Fibroblast of the conjunctiva (primary cell): Measurements from ENCODE around the gene INO80.
"Not testable (repeated sequence)": the region's sequence is repeated elsewhere in the genome, so short reads cannot be mapped to it uniquely, and the experiment has no call there.

ENCODE experiments used
- DNase-seq: peaks from one replicate; pipeline ENCODE4 v3.0.0-alpha.2; 2010; ENCODE audit warnings: low read depth

The INO80 gene, protein sequence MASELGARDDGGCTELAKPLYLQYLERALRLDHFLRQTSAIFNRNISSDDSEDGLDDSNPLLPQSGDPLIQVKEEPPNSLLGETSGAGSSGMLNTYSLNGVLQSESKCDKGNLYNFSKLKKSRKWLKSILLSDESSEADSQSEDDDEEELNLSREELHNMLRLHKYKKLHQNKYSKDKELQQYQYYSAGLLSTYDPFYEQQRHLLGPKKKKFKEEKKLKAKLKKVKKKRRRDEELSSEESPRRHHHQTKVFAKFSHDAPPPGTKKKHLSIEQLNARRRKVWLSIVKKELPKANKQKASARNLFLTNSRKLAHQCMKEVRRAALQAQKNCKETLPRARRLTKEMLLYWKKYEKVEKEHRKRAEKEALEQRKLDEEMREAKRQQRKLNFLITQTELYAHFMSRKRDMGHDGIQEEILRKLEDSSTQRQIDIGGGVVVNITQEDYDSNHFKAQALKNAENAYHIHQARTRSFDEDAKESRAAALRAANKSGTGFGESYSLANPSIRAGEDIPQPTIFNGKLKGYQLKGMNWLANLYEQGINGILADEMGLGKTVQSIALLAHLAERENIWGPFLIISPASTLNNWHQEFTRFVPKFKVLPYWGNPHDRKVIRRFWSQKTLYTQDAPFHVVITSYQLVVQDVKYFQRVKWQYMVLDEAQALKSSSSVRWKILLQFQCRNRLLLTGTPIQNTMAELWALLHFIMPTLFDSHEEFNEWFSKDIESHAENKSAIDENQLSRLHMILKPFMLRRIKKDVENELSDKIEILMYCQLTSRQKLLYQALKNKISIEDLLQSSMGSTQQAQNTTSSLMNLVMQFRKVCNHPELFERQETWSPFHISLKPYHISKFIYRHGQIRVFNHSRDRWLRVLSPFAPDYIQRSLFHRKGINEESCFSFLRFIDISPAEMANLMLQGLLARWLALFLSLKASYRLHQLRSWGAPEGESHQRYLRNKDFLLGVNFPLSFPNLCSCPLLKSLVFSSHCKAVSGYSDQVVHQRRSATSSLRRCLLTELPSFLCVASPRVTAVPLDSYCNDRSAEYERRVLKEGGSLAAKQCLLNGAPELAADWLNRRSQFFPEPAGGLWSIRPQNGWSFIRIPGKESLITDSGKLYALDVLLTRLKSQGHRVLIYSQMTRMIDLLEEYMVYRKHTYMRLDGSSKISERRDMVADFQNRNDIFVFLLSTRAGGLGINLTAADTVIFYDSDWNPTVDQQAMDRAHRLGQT (N-terminal part only)

DNA sequence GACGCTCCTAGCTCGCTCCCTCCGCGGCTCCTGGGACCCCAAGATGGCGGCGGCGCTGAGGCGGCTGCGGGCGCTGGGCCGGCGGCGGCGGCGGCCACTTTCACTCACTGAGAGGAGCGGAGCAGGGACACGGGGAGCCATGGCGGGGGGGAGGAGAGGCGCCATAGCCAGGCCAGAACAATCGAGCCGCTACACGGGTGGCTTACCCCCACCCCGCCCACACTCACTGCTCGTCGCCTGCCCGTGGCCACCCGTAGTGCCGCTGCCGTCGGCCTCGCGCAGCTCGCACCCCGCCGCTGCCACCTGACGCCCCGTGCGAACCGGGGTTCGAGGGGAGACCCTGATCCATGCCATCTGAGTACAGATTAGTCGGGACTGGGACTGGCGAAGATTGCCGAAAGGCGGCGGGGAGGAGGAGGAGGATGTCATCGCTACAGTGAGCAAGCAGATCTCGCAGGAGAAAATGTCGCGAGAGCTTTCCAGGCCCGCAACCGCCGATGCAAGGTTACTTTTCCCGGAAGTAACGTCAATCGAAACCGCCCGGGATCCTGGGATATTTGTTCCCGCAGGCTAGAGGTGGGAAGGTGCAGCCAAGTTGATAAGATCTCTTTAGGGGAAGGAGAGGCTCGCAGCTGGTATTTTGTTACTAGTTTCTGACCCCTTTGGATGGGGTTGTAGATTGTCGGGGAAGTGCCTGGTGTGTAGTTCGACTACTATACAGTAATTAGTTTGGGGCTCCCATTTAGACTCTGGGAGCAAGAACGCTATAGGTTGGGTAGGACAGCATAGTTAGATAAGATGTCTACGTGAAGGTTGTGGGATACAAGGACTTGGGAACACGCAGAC lies at the start of gene INO80:
Gene INO80, minus strand, starts transcription at position 165 of the 846 bp plus-strand sequence. CDS start 19,970 bp downstream, outside the sequence.
- DNase-seq: peak; percentile 96

DNA sequence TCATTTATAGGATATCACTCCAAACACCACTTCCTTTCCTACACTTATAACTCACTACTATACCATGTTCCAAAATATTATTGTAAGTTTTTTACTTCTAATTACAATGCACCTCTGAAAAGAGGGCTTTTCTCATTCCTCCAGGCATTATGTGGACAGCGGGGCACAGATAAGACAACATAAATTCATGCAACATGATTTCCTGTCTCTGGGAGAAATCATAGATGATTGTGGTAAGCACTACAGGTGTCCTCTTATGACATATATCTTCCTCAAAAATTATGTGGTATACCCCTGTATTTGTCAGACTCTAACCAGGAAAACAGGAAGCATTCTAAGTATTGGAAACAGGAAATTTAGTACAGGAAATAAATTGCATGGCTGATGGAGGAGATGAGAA lies 45.7 kb upstream of the INO80 start:
- no peak for DNase-seq

DNA sequence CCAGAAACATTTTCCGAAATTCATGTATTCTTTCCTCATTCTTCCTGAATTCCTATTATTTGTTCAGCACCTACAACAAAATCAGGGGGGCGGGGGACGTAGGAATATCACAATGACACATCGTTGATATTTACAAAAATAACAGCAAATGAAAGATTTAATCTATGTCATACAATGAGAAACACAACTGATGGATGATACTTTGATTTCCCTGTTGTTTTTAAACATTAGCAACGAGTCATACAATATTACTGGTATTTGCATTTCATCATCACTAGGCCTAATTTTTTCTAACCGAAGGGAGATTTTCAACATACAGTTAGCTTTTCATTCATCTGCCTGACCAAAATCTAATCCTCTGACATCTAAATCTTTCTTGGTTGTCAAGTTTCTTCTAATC lies 45.3 kb upstream of the INO80 start:
- DNase-seq: no peak

DNA sequence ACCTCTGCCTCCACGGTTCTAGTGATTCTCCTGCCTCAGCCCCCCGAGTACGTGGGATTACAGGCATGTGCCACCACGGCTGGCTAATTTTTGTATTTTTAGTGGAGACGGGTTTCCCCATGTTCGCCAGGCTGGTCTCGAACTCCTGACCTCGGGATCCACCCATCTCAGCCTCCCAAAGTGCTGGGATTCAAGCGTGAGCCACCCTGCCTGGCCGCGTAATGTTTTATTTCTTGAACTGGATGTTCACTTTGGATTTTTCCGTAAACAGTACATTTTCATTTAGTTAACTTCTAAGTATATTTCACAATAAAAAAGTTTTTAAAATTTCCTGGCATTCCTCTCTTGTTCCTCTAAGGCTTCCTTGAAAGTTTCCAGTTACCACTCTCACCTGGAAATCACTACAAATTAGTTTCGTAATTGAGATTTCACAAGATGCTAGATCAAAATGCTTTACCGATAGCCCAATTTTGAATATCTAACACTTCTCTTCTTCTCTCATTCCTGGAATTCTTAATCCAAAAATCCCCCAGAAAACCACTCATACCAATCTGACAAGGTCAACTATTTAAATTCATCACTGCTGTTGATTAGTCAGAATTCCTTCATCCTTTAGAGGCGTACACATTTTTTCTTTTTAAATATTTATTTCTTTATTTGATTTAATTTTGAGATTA lies 44.7 kb upstream of the INO80 start:
- no peak for DNase-seq

DNA sequence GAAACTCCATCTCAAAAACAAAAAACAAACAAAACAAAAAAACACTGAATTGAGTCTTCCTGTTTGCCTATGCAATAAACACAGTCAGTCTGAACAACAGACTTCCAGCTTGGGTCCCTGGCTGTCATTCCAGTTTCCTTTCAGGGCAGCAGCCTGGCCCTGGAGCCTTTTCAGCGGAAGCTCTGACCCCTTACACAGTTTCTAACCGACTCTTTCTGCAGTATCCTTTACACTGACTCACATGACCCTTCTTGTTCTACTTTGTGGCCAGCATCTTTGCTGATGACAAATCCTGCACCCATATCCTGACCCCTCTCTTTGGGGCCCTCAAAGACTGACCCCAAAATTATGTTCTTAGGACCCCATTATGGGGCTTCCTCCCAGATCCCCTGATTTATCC lies 38.3 kb upstream of the INO80 start:
- DNase-seq: no peak

DNA sequence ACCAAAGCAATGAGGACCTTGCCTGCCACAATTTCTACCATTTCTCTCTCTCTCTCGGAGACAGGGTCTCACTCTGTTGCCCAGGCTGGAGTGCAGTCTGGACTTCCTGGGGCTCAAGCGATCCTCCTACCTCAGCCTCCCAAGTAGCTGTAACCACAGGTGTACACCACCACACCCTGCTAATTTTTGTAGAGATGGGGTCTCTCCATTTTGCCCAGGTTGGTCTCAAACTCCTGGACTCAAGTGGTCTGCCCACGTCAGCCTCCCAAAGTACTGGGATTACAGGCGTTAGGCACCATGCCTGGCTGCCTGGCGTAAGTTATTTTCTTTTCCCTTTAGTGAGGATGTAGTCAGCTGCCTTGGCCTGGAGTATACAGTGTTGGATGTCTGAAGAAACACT lies 37.7 kb upstream of the INO80 start:
- DNase-seq: no peak

DNA sequence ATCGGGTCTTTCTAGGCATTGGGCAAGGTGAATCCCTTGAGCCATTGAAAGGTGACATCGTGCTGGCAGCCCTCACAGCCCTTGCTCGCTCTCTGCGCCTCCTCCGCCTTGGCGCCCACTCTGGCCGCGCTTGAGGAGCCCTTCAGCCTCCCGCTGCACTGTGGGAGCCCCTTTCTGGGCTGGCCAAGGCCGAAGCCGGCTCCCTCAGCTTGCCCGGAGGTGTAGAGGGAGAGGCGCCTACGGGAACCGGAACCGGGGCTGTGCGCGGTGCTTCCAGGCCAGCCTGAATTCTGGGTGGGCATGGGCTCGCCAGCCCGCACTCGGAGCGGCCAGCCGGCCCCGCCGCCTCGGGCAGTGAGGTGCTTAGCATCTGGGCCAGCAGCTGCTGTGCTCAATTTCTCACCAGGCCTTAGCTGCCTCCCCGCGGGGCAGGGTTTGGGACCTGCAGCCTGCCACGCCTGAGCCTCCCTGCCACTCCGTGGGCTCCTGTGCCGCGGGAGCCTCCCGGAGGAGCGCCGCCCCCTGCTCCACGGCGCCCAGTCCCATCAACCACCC lies 35.4 kb upstream of the INO80 start:
- no peak for DNase-seq

DNA sequence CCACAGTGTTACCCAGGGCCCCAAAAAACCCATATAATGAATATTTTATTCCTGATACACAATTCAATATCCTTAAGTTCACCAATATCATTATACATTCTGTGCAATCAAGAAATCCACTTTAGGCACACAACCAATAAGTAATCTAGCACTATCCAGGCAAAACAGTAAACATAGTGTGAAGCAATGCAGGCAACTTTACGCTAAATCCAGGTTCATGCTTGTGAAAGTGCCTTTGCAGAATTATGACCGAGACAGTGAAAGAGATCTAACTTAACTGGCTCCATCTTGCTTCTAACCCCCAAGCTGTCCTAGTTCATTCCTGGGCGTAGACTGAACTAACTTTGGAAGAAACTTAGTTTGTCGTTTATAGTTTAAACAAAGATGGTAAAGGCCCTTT lies 34.2 kb upstream of the INO80 start:
- DNase-seq: no peak

DNA sequence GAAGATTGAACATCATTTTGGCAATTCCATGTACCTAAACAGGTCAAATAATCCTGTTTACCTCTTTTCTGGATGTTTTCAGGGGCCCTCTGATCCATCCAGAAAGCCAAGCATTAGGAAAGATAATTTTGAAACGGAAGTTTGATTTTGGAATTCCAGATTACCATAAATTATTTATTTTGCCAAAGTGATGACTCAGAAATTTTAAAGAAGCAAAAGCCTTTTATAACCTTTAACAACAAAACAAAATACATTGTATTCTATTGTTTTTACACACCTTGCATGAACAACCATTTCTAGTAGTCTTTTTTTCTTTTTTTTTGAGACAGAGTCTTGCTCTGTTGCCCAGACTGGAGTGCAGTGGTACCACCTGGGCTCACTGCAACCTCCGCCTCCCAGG lies 32.0 kb upstream of the INO80 start:
- no peak for DNase-seq

DNA sequence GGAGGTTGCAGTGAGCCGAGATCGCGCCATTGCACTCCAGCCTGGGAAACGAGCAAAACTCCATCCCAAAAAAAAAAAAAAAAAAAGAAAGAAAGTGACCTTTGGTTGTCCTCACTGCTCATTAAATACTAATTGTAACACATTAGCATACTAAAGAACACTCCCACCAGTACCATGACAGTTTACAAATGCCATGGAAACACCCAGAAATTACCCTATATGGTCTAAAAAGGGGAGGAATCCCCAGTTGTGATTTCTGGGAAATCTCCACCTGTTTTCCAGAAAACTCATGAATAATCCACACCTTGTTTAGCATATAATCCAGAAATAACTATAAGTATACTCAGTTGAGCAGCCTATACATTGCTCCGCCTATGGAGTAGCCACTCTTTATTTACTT lies 23.5 kb upstream of the INO80 start:
- no peak for DNase-seq

DNA sequence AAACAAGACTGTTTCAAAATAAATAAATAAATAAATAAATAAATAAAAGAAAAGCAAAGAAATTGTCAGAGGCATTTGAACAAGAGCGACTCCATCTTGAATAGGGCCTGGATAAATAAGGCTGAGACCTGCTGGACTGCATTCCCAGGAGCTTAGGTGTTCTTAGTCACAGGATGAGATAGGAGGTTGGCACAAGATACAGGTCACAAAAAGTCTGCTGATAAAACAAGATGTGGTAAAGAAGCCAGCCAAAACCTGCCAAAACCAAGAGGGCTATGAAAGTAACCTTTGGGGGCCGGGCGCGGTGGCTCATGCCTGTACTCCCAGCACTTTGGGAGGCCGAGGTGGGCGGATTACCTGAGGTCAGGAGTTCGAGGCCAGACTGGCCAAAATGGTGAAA lies 23.0 kb upstream of the INO80 start:
- DNase-seq: not testable (repeated sequence)

DNA sequence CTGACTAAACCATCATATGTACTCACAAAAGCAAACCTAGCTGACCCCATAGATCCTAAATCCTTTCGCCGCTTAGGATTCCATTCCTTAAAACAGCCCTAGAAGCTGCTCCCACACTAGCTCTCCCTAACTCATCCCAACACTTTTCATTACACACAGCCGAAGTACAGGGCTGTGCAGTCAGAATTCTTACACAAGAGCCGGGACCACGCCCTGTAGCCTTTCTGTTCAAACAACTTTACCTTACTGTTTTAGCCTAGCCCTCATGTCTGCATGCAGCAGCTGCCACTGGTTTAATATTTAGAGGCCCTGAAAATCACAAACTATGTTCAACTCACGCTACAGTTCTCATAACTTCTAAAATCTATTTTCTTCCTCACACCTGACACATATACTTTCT lies 19.5 kb upstream of the INO80 start:
- DNase-seq: not testable (repeated sequence)

DNA sequence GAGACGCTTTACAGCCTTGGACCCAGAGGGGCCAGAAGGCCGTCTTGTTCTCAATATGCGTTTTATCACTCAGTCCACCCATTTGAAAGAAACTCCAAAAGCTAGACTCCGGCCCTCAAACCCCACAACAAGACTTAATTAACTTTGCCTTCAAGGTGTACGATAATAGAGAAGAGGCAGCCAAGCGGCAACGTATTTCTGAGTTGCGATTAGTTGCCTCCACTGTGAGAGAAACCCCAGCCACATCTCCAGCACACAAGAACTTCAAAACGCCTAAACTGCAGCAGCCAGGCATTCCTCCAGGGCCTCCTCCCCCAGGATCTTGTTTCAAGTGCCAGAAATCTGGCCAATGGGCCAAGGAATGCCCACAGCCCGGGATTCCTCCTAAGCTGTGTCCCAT lies 17.4 kb upstream of the INO80 start:
- no peak for DNase-seq

DNA sequence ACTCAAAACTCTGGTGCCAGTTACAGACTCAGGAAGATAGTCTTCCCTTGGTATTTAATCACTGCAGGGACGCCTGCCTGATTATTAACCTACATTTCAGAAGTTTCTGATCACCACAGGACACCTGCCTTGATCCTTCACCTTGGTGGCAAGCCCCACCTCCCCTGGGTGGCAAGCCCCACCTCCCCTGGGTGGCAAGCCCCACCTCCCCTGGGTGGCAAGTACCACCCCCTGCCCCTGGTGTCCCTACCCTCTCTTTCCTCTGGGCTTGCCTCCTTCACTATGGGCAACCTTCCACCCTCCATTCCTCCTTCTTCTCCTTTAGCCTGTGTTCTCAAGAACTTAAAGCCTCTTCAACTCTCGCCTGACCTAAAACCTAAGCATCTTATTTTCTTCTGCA lies 16.0 kb upstream of the INO80 start:
- DNase-seq: not testable (repeated sequence)

DNA sequence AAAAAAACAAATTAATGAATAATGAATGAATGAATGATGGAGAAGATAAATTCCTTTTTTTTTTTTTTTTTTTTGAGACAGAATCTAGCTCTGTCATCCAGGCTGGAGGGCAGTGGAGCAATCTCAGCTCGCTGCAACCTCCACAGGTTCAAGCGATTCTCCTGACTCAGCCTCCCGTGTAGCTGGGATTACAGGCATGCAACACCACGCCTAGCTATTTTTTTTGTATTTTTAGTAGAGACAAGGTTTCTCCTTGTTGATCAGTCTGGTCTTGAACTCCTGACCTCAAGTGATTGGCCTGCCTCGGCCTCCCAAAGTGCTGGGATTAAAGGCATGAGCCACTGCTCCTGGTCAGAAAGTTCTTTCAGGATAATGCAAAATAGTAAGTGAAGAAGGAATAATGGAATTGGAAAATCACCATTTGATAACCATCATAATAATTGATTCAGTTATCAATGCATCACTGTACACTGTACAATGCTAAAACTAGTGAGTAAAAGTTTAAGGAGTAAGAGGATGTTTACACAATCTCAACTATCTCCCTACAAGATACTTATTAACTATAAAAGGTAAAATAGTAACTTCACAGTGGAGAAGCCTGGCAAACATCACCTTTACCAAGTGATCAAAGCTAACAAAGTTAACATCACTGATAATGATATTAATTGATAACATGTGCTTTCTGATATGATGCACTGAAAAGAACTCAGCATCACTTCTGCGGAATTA lies 12.3 kb upstream of the INO80 start:
- no peak for DNase-seq

DNA sequence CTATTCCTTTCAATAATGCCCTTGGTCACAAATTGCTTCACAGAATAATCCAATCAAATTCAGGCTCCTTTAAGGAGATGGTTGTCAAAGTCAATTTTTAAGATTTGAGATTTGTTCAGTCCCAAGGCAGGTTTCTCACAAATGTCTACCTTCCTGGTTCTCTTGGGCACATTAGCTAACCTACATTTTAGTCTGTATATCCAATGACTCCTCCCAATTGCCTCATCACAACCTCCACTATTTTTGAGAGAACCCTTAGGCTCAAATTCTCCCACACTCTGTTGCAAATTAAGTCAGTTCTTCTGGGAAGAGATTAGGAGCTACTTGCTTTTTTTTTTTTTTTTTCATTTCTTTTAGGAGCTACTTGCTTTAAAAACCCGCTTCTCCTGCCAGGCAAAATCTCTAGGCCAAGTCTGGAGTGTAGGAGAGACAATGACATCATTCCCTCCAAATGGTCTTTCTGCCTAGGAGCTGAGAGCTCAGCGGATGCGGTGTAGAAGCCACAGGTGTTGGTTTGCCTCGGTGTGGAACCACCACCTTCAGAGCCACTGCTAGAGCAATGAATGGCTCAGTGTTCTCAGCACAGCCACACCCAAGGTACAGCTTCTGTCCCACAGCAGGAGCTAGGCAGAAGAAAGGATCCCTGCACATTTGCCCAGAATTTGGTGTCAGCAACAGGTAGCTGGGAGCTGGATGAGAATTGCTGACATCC lies 10.0 kb upstream of the INO80 start:
- no peak for DNase-seq

DNA sequence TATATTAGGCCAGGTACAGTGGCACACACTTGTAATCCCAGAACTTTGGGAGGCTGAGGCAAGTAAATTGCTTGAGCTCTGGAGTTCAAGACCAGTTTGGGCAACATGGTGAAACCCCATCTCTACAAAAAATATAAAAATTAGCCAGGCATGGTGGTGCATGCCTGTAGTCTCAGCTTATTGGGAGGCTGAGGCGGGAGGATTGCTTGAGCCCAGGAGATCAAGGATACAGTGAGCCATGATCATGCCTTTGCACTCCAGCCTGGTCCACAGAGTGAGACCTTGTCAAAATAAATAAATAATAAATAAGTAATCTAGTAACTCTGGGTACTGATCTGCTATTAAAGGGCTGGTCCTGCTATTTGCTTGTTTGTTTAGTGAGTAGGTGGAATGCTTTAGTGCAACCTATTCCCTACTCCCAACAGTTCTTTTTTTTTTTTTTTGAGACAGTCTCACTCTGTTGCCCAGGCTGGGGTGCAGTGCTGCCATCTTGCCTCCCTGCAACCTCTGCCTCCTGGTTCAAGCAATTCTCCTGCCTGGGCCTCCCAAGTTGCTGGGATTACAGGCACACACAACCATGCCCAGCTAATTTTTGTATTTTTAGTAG lies 9.1 kb upstream of the INO80 start:
- no peak for DNase-seq

DNA sequence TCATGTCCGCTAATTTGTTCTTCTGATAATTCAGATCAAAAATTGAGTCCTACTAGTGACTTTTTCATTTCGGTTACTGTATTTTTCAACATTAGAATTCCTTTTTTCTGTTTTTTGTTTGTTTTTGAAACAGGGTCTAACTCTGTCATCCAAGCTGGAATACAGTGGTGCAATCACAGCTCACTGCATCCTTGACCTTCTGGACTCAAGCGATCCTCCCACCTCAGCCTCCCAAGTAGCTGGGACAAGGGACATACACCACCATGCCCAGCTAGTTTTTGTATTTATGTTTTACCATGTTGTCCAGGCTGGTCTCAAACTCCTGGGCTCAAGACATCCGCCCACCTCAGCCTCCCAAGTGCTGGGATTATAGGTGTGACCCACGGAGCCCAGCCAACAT lies 8.0 kb upstream of the INO80 start:
- no peak for DNase-seq

DNA sequence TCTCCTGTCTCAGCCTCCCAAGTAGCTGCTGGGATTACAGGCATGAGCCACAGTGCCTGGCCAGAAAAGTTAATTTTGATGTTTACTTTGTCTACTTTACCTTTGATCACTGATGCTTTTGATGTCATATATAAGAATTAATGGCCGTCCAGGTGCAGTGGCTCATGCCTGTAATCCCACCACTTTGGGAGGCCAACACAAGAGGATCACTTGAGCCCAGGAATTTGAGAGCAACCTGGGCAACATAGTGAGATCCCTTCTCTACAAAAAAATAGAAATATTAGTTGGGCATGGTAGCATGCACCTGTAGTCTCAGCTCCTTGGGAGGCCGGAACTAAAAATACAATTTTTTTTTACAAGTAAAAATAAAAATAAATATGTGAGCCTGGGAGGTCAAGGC lies 6.8 kb upstream of the INO80 start:
- no peak for DNase-seq
